Caco-2 (cell line): Measurements from ENCODE around the gene TPCN1. TPM values are rescaled to one million over a fixed set of nuclear protein-coding genes. Genes with fewer than 3 reads are reported as not detected.

Experiments
- BruUV-seq: library from RNA; stranded (reverse); fragments of 400-500 nt; replicated peaks from 2 replicates; lab custom pipeline; 2021; lab: Mats Ljungman, UMichigan
- CTCF ChIA-PET: fragments of 300-600 bp; sonication (Branson Sonifier 250); formaldehyde crosslinking; loops from one replicate; lab custom pipeline; 2022; ENCODE audit warnings: antibody characterized with exemption; lab: Charles Lee
- POLR2A ChIA-PET: fragments of 300-600 bp; sonication (Branson Sonifier 250); formaldehyde crosslinking; loops from one replicate; lab custom pipeline; 2022; ENCODE audit warnings: antibody characterized with exemption; lab: Charles Lee
- DNase-seq, 2 experiments: peaks; one replicate each; pipeline versions ENCODE4 v3.0.0 to v3.0.0-alpha.2; 2020 to 2022
- H3K27me3 ChIP-seq: replicated peaks from 2 replicates; pipeline ENCODE4 v1.6.0; 2011; ENCODE audit warnings: low read length; ENCODE audit not compliant: control insufficient read depth, insufficient read depth
- H3K36me3 ChIP-seq: 2 replicates; pipeline ENCODE4 v1.5.1; 2011; ENCODE audit warnings: low read length; ENCODE audit not compliant: control insufficient read depth, insufficient read depth
- H3K4me1 ChIP-seq: fragments of 250-450 bp; sonication (Bioruptor Pico); 2 replicates; pipeline ENCODE4 v1.5.1; 2020; ENCODE audit warnings: mild to moderate bottlenecking
- H3K4me3 ChIP-seq: 2 replicates; pipeline ENCODE4 v1.5.1; 2011; ENCODE audit warnings: low read depth, mild to moderate bottlenecking, control low read depth, low read length
- H3K9me3 ChIP-seq: fragments of 250-450 bp; sonication (Bioruptor Pico); 2 replicates; pipeline ENCODE4 v1.5.1; 2020; ENCODE audit warnings: mild to moderate bottlenecking, moderate library complexity
- H3K27ac Mint-ChIP-seq: one replicate; pipeline ENCODE4 v1.8.0; 2022; ENCODE audit warnings: mixed read lengths; ENCODE audit not compliant: unreplicated experiment
- H3K27me3 Mint-ChIP-seq: one replicate; pipeline ENCODE4 v1.8.0; 2022; ENCODE audit warnings: mixed read lengths; ENCODE audit not compliant: insufficient read depth, unreplicated experiment
- H3K36me3 Mint-ChIP-seq: one replicate; pipeline ENCODE4 v1.8.0; 2022; ENCODE audit warnings: mild to moderate bottlenecking, mixed read lengths; ENCODE audit not compliant: insufficient read depth, unreplicated experiment
- H3K4me1 Mint-ChIP-seq: one replicate; pipeline ENCODE4 v1.8.0; 2022; ENCODE audit warnings: low read depth, mixed read lengths; ENCODE audit not compliant: unreplicated experiment
- H3K4me3 Mint-ChIP-seq: one replicate; pipeline ENCODE4 v1.8.0; 2022; ENCODE audit warnings: mild to moderate bottlenecking, moderate library complexity, mixed read lengths; ENCODE audit not compliant: unreplicated experiment
- H3K9me3 Mint-ChIP-seq: one replicate; pipeline ENCODE4 v1.8.0; 2022; ENCODE audit warnings: mixed read lengths; ENCODE audit not compliant: unreplicated experiment
- intact Hi-C: fragments of 100-400 bp; cut with micrococcal nuclease; formaldehyde crosslinking; loops from one replicate; pipeline ENCODE4 v1.10.0; 2022; ENCODE audit not compliant: unreplicated experiment
- total RNA-seq: library from RNA; stranded (reverse); gene quantifications from 2 replicates; pipeline ENCODE4 v1.2.3, GENCODE V29; 2022
- TF ChIP-seq, protein P1 (sequence below), 2 experiments: fragments of 200-600 bp in 1 of 2; IDR thresholded peaks; 1 replicate in 1 of 2; 2 replicates in 1 of 2; pipeline versions ENCODE4 v1.5.1 to v1.8.0; 2011 to 2022; ENCODE audit warnings: antibody characterized with exemption in 1 of 2, control low read depth in 1 of 2, inconsistent platforms in 1 of 2, low read depth in 1 of 2, low read length in 1 of 2, mild to moderate bottlenecking in 1 of 2, moderate library complexity in 1 of 2; ENCODE audit not compliant: insufficient read depth in 1 of 2, severe bottlenecking in 1 of 2, unreplicated experiment in 1 of 2

TPCN1 gene
- total RNA-seq, 1 experiment from 2014 or later = 54.4 TPM

DNA sequence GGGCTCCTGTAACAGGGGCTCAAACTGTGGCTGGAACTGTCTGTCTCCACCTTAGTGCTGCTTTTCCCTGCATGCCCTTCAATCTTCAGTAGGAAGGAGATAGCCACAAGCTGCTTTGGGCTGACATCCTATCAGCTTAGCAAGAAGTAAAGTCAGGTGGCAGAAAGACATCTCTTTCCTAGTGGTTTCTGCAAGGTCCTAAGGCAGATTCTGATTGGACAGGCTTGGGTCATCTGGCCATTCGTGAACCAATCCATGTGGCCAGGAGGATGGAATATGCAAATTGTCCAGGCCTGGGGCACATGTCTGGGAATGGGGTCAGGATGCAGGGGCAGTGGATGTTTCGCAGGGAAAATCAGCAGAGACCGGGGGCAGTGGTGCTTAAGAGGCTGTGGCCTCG is 30.5 kb upstream of the TPCN1 start:
- Mint-ChIP-seq H3K4me1 (peaks cover 23% of the 10 kb centered on the region), H3K36me3 (peaks cover 63% of the 10 kb centered on the region), H3K27me3 (no peaks in the 10 kb centered on the region), H3K9me3 (no peaks in the 10 kb centered on the region), H3K27ac (no peak overlapping the region), H3K4me3 (no peak overlapping the region)
- CTCF ChIA-PET = no interaction called here
- no peaks in the 10 kb centered on the region for H3K27me3 ChIP-seq
- no TSS peak for BruUV-seq
- peaks cover 5% of the 10 kb centered on the region; the same call in 1 of the 2 replicates for H3K36me3 ChIP-seq
- intact Hi-C loops = no loop called here
- peaks cover 11% of the 10 kb centered on the region for H3K4me1 ChIP-seq
- no peak overlapping the region for H3K4me3 ChIP-seq
- POLR2A ChIA-PET = interaction anchor here (0.6 to 1.0 kb wide), 2 partner anchors 31 to 144 kb away, joined by 3 to 6 read pairs; partner anchors contain the start of gene SLC8B1
- TF ChIP-seq, protein P1, sequence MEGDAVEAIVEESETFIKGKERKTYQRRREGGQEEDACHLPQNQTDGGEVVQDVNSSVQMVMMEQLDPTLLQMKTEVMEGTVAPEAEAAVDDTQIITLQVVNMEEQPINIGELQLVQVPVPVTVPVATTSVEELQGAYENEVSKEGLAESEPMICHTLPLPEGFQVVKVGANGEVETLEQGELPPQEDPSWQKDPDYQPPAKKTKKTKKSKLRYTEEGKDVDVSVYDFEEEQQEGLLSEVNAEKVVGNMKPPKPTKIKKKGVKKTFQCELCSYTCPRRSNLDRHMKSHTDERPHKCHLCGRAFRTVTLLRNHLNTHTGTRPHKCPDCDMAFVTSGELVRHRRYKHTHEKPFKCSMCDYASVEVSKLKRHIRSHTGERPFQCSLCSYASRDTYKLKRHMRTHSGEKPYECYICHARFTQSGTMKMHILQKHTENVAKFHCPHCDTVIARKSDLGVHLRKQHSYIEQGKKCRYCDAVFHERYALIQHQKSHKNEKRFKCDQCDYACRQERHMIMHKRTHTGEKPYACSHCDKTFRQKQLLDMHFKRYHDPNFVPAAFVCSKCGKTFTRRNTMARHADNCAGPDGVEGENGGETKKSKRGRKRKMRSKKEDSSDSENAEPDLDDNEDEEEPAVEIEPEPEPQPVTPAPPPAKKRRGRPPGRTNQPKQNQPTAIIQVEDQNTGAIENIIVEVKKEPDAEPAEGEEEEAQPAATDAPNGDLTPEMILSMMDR (IDR thresholded peaks at IDR 0.05; ENCODE audit: insufficient read depth in 1 of 2, low read depth in 1 of 2, low read length in 1 of 2, severe bottlenecking in 1 of 2, unreplicated experiment in 1 of 2) = no peak
- DNase-seq = peak; percentile 67 to 75
- H3K9me3 ChIP-seq = no peaks in the 10 kb centered on the region

DNA sequence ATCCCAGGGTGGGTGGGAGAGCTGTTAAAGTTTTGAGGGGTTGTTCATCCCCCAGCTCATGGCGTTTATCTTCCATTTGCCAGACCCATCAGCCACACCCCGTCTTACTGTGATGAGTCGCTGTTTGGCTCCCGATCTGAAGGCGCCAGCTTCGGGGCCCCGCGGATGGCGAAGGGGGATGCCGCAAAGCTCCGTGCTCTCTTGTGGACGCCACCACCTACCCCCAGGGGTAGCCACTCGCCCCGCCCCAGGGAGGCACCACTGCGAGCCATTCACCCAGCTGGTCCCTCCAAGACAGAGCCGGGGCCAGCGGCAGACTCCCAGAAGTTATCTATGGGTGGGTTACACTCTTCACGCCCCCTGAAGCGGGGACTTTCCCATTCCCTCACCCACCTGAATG is 30.0 kb upstream of the TPCN1 start:
- Mint-ChIP-seq H3K27me3 (no peaks in the 10 kb centered on the region), H3K27ac (no peak overlapping the region), H3K9me3 (no peaks in the 10 kb centered on the region), H3K4me1 (peaks cover 21% of the 10 kb centered on the region), H3K36me3 (peaks cover 60% of the 10 kb centered on the region), H3K4me3 (no peak overlapping the region)
- DNase-seq = no peak
- ChIA-PET CTCF (no interaction called here), POLR2A (interaction anchor here (1.0 kb wide), 1 partner anchor 31 kb away, joined by 3 read pairs; no protein-coding TSS in a partner anchor)
- no peaks in the 10 kb centered on the region for H3K9me3 ChIP-seq
- peaks cover 5% of the 10 kb centered on the region; the same call in 1 of the 2 replicates for H3K36me3 ChIP-seq
- H3K4me1 ChIP-seq = peaks cover 11% of the 10 kb centered on the region
- TF ChIP-seq, protein P1 (IDR thresholded peaks at IDR 0.05; ENCODE audit: insufficient read depth in 1 of 2, low read depth in 1 of 2, low read length in 1 of 2, severe bottlenecking in 1 of 2, unreplicated experiment in 1 of 2) = no peak
- no peaks in the 10 kb centered on the region for H3K27me3 ChIP-seq
- no peak overlapping the region for H3K4me3 ChIP-seq
- BruUV-seq = no TSS peak
- intact Hi-C loops = no loop called here

DNA sequence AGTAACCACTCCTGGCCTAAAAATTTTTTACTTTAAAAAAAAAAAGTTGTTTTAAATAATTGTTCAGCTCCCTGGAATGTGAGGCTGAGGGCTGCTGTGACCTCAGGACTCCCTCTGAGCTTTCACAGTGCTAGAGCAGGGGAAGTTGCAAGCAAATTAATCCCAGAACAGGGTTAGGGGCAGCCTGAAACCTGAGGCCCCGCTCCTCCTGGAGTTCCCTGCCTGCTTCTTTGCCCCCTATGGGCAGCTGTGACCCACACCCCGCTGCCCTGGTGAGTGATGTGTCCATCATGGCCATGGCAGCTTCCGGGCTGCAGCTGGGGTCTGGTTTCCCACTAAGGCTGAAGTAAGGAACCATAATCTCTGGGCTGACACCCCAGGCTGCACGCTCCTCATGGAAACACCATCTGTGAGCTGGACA is 26.3 kb upstream of the TPCN1 start:
- CTCF ChIA-PET = no interaction called here
- TF ChIP-seq, protein P1 (IDR thresholded peaks at IDR 0.05; ENCODE audit: insufficient read depth in 1 of 2, low read depth in 1 of 2, low read length in 1 of 2, severe bottlenecking in 1 of 2, unreplicated experiment in 1 of 2) = no peak
- H3K4me3 ChIP-seq = no peak overlapping the region
- no peaks in the 10 kb centered on the region for H3K27me3 Mint-ChIP-seq
- no peaks in the 10 kb centered on the region for H3K9me3 ChIP-seq
- POLR2A ChIA-PET = interaction anchor here (0.9 kb wide), 1 partner anchor 26 kb away, joined by 5 read pairs; the partner anchor contains the start of gene TPCN1
- peaks cover 37% of the 10 kb centered on the region for H3K36me3 Mint-ChIP-seq
- DNase-seq = no peak
- no peak overlapping the region for H3K27ac Mint-ChIP-seq
- no peak overlapping the region for H3K4me3 Mint-ChIP-seq
- intact Hi-C loops = loop anchor here (5.0 kb wide), 3 partner anchors 77 to 232 kb away; partner anchors contain the start of gene PLBD2
- H3K9me3 Mint-ChIP-seq = no peaks in the 10 kb centered on the region
- H3K27me3 ChIP-seq = no peaks in the 10 kb centered on the region
- no TSS peak for BruUV-seq
- H3K36me3 ChIP-seq = 0 out of 2 replicates have a peak, but pooled peaks cover 1% of the 10 kb centered on the region
- peaks cover 11% of the 10 kb centered on the region for H3K4me1 ChIP-seq
- peaks cover 7% of the 10 kb centered on the region for H3K4me1 Mint-ChIP-seq
